Measurements from ENCODE around the gene DDX51. TPM values are rescaled to one million over a fixed set of nuclear protein-coding genes. Genes with fewer than 3 reads are reported as not detected.
"Not testable (repeated sequence)": the region's sequence is repeated elsewhere in the genome, so short reads cannot be mapped to it uniquely, and the experiment has no call there.

Gene DDX51
- total and polyA plus RNA-seq, 4 donors = 2.5 to 7.5 (median 5.5) TPM

DNA sequence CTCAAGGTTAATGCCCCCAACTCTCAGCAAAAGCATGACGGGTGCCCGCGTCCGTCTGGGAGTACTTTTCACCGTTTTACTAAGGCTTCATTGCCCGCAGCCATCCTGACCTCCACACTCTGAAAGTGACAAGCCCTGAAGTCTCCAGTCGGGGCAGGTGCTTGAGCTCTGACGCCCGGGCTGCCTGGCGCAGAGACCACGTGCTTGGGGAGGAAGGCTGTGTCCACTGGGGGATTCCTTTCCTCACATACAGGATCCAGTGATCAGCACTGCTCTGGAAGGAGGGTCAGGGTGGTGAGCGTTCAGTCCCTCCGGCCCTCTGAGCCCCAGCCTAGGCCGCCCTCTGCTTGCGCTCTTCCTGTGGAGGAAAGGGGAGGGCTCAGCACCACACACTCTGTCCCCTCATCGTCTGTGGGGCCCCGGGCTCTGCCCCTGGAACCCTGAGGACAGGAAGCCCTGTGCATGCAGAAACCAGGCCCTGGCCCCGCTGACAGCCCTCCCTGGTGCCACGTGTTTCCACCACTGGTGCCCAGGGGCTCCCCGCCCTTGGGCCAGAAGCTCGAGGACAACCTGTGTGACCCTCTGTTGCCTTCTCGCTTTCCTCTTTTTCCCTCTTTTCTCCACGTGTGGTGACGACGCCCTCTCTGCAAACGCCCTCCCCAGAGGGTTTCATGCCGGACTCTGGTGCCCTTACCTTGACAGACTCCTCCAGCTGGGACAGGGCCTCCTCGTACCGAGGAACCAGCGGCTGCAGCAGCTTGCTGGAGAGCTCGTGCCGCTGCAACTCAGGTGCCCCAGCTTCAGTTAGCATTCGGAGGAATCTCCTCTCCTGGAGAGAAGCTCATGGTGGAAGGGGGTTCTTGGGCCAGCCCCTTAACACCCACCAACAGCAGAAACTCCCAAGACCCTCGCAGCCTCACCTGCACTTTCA is 4.9 kb downstream of the DDX51 start (continued):
- TF ChIP-seq, protein P1, sequence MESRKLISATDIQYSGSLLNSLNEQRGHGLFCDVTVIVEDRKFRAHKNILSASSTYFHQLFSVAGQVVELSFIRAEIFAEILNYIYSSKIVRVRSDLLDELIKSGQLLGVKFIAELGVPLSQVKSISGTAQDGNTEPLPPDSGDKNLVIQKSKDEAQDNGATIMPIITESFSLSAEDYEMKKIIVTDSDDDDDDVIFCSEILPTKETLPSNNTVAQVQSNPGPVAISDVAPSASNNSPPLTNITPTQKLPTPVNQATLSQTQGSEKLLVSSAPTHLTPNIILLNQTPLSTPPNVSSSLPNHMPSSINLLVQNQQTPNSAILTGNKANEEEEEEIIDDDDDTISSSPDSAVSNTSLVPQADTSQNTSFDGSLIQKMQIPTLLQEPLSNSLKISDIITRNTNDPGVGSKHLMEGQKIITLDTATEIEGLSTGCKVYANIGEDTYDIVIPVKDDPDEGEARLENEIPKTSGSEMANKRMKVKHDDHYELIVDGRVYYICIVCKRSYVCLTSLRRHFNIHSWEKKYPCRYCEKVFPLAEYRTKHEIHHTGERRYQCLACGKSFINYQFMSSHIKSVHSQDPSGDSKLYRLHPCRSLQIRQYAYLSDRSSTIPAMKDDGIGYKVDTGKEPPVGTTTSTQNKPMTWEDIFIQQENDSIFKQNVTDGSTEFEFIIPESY (IDR thresholded peaks at IDR 0.05) = no peak
- TF ChIP-seq, protein P2, sequence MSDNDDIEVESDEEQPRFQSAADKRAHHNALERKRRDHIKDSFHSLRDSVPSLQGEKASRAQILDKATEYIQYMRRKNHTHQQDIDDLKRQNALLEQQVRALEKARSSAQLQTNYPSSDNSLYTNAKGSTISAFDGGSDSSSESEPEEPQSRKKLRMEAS (IDR thresholded peaks at IDR 0.05) = no peak

DNA sequence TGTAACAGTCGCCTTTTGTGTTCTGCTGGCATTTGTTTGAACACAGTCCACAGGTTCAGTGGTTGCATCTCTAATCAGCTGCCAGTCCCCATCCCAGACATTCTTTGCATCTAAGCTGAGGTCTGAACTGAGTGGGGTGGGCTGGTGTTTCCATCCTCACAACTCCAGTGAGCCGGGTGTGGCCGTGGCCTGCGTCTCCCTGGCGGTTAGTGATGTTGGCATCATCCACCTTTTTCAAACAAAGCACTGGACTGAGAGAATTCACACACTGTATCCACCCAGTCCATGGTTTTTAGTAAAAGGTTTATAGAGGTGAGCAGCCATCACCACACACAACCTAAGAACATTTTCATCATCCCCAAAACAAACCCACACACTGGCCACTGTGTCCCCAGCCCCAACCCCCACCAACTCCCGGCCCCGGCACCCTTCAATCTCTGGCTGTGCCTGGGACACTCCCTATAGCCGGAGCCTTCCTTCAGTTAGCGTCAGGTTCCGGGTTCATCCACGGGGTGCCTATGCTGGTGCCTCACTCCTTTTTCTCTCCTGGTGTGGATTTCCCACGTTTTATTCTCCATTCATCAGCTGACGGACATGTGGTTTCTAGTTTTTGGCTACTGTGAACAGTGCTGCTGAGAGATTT is 6.5 kb downstream of the DDX51 start:
- no peaks in the 10 kb centered on the region for H3K9me3 ChIP-seq (ENCODE audit: control insufficient read depth in 4 of 4, low read length in 3 of 4)
- DNase-seq (ENCODE audit: low spot score) = no peak

DNA sequence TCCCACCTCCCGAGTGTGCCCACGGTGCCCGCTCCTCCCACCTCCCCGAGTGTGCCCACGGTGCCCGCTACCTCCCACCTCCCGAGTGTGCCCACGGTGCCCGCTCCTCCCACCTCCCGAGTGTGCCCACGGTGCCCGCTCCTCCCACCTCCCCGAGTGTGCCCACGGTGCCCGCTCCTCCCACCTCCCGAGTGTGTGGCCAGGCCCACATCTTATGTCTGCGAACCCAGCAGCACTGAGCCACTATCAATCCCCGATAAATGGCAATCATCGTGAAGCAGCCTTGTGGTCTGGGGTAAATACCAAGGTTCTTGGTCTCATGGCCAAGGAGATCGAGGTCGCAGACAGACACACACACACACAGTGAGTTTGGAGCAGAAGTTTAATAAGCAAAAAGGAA is 7.9 kb downstream of the DDX51 start:
- H3K27me3 ChIP-seq (ENCODE audit: control insufficient read depth in 4 of 4, insufficient read depth in 4 of 4, low read length in 3 of 4); H3K4me3 ChIP-seq (ENCODE audit: low read depth in 1 of 3, low read length in 3 of 3); H3K9ac ChIP-seq (ENCODE audit: low read depth in 1 of 2, low read length in 2 of 2); H3K9me3 ChIP-seq (ENCODE audit: control insufficient read depth in 4 of 4, low read length in 3 of 4); H3K4me1 ChIP-seq (ENCODE audit: control insufficient read depth in 4 of 4, insufficient read depth in 4 of 4, low read length in 3 of 4); DNase-seq (ENCODE audit: low spot score); H3K27ac ChIP-seq (ENCODE audit: low read depth in 1 of 2, low read length in 2 of 2): not testable (repeated sequence)
- peaks cover 3 to 27% (median 12%) of the 10 kb centered on the region in 4 donors for H3K36me3 ChIP-seq (ENCODE audit: control insufficient read depth in 4 of 4, insufficient read depth in 3 of 4, low read depth in 1 of 4, low read length in 3 of 4)
- WGBS = 87% methylated on average over 16 of the region's 21 CpGs

More for the DNA sequence above, 6.5 kb downstream of the DDX51 start:
- H3K27me3 ChIP-seq (ENCODE audit: control insufficient read depth in 4 of 4, insufficient read depth in 4 of 4, low read length in 3 of 4) = no peaks in the 10 kb centered on the region
- H3K9ac ChIP-seq (ENCODE audit: low read depth in 1 of 2, low read length in 2 of 2) = no peak overlapping the region
- H3K27ac ChIP-seq (ENCODE audit: low read depth in 1 of 2, low read length in 2 of 2) = no peak overlapping the region
- H3K4me1 ChIP-seq (ENCODE audit: control insufficient read depth in 4 of 4, insufficient read depth in 4 of 4, low read length in 3 of 4) = peaks cover 0 to 5% (median under 1%) of the 10 kb centered on the region in 4 donors
- no peak for TF ChIP-seq YY1 (IDR thresholded peaks at IDR 0.05)
- no peak for TF ChIP-seq GABPA (IDR thresholded peaks at IDR 0.05 in 1 of 2, conservative IDR thresholded peaks at IDR 0.05 in 1 of 2)
- no peak for TF ChIP-seq SP1 (IDR thresholded peaks at IDR 0.05)
- TF ChIP-seq, protein P3, sequence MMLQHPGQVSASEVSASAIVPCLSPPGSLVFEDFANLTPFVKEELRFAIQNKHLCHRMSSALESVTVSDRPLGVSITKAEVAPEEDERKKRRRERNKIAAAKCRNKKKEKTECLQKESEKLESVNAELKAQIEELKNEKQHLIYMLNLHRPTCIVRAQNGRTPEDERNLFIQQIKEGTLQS (IDR thresholded peaks at IDR 0.05) = no peak
- no peak for TF ChIP-seq FOXA1 (IDR thresholded peaks at IDR 0.05)
- no peak for TF ChIP-seq NR2F2 (IDR thresholded peaks at IDR 0.05)
- TF ChIP-seq, protein P4, sequence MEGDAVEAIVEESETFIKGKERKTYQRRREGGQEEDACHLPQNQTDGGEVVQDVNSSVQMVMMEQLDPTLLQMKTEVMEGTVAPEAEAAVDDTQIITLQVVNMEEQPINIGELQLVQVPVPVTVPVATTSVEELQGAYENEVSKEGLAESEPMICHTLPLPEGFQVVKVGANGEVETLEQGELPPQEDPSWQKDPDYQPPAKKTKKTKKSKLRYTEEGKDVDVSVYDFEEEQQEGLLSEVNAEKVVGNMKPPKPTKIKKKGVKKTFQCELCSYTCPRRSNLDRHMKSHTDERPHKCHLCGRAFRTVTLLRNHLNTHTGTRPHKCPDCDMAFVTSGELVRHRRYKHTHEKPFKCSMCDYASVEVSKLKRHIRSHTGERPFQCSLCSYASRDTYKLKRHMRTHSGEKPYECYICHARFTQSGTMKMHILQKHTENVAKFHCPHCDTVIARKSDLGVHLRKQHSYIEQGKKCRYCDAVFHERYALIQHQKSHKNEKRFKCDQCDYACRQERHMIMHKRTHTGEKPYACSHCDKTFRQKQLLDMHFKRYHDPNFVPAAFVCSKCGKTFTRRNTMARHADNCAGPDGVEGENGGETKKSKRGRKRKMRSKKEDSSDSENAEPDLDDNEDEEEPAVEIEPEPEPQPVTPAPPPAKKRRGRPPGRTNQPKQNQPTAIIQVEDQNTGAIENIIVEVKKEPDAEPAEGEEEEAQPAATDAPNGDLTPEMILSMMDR (IDR thresholded peaks at IDR 0.05; ENCODE audit: low read depth, low read length, missing input control) = no peak
- TF ChIP-seq, protein P1 (IDR thresholded peaks at IDR 0.05) = no peak
- no peak for TF ChIP-seq HNF4G (IDR thresholded peaks at IDR 0.05)
- no peak for TF ChIP-seq EGR1 (IDR thresholded peaks at IDR 0.05; ENCODE audit: low read depth in 2 of 2)
- TF ChIP-seq RAD21 (IDR thresholded peaks at IDR 0.05) = no peak
- no peak for TF ChIP-seq TAF1 (conservative IDR thresholded peaks at IDR 0.05)
- TF ChIP-seq FOXA2 (IDR thresholded peaks at IDR 0.05) = no peak
- TF ChIP-seq JUND (IDR thresholded peaks at IDR 0.05) = no peak
- TF ChIP-seq, protein P2 (IDR thresholded peaks at IDR 0.05) = no peak
- peaks cover 6 to 35% (median 12%) of the 10 kb centered on the region in 4 donors for H3K36me3 ChIP-seq (ENCODE audit: control insufficient read depth in 4 of 4, insufficient read depth in 3 of 4, low read depth in 1 of 4, low read length in 3 of 4)
- H3K4me3 ChIP-seq (ENCODE audit: low read depth in 1 of 3, low read length in 3 of 3) = no peak overlapping the region
- WGBS = 79% methylated on average over 13 of the region's 13 CpGs

DNA sequence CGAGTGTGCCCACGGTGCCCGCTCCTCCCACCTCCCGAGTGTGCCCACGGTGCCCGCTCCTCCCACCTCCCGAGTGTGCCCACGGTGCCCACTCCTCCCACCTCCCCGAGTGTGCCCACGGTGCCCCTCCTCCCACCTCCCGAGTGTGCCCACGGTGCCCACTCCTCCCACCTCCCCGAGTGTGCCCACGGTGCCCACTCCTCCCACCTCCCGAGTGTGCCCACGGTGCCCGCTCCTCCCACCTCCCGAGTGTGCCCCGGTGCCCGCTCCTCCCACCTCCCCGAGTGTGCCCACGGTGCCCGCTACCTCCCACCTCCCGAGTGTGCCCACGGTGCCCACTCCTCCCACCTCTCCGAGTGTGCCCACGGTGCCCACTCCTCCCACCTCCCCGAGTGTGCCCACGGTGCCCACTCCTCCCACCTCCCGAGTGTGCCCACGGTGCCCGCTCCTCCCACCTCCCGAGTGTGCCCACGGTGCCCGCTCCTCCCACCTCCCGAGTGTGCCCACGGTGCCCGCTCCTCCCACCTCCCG is 9.4 kb downstream of the DDX51 start:
- H3K27ac ChIP-seq (ENCODE audit: low read depth in 1 of 2, low read length in 2 of 2); H3K27me3 ChIP-seq (ENCODE audit: control insufficient read depth in 4 of 4, insufficient read depth in 4 of 4, low read length in 3 of 4); H3K9me3 ChIP-seq (ENCODE audit: control insufficient read depth in 4 of 4, low read length in 3 of 4); H3K9ac ChIP-seq (ENCODE audit: low read depth in 1 of 2, low read length in 2 of 2); H3K4me3 ChIP-seq (ENCODE audit: low read depth in 1 of 3, low read length in 3 of 3); DNase-seq (ENCODE audit: low spot score); H3K4me1 ChIP-seq (ENCODE audit: control insufficient read depth in 4 of 4, insufficient read depth in 4 of 4, low read length in 3 of 4): not testable (repeated sequence)
- WGBS = 93% methylated on average over 37 of the region's 39 CpGs
- H3K36me3 ChIP-seq (ENCODE audit: control insufficient read depth in 4 of 4, insufficient read depth in 3 of 4, low read depth in 1 of 4, low read length in 3 of 4) = peaks cover 2 to 13% (median 8%) of the 10 kb centered on the region in 4 donors

All from liver (tissue), 9 donors.